ENCODE results near the gene APBA2.

The APBA2 gene

GRCh38 chr15:28930011-28930410 is 44.2 kb downstream of the APBA2 start:
- ATAC-seq (ENCODE audit: low read depth) (no peak), DNase-seq (ENCODE audit: low spot score) (peak; percentile 59)
- no peaks in the 10 kb centered on the region for H3K9me3 ChIP-seq (ENCODE audit: severe bottlenecking)
- H3K27me3 ChIP-seq (ENCODE audit: insufficient read depth, poor library complexity, severe bottlenecking): no peaks in the 10 kb centered on the region
- H3K4me1 ChIP-seq (ENCODE audit: insufficient read depth, poor library complexity, severe bottlenecking): no peaks in the 10 kb centered on the region
- TF ChIP-seq CTCF (IDR thresholded peaks at IDR 0.05; ENCODE audit: poor library complexity, severe bottlenecking): no peak
- no peaks in the 10 kb centered on the region for H3K36me3 ChIP-seq (ENCODE audit: low read depth)
- H3K27ac ChIP-seq (ENCODE audit: poor library complexity, severe bottlenecking): no peak overlapping the region
- H3K4me3 ChIP-seq (ENCODE audit: severe bottlenecking): no peak overlapping the region

GRCh38 chr15:28930476-28931291 is 44.9 kb downstream of the APBA2 start:
- DNase-seq (ENCODE audit: low spot score): peak; percentile 56
- H3K9me3 ChIP-seq (ENCODE audit: severe bottlenecking): no peaks in the 10 kb centered on the region
- no peak overlapping the region for H3K27ac ChIP-seq (ENCODE audit: poor library complexity, severe bottlenecking)
- H3K4me3 ChIP-seq (ENCODE audit: severe bottlenecking): no peak overlapping the region
- no peak for TF ChIP-seq CTCF (IDR thresholded peaks at IDR 0.05; ENCODE audit: poor library complexity, severe bottlenecking)
- H3K36me3 ChIP-seq (ENCODE audit: low read depth): no peaks in the 10 kb centered on the region
- no peaks in the 10 kb centered on the region for H3K4me1 ChIP-seq (ENCODE audit: insufficient read depth, poor library complexity, severe bottlenecking)
- H3K27me3 ChIP-seq (ENCODE audit: insufficient read depth, poor library complexity, severe bottlenecking): no peaks in the 10 kb centered on the region
- ATAC-seq (ENCODE audit: low read depth): no peak; the same call in 2 of the 3 replicates

GRCh38 chr15:28931828-28932227 is 46.1 kb downstream of the APBA2 start:
- no peaks in the 10 kb centered on the region for H3K27me3 ChIP-seq (ENCODE audit: insufficient read depth, poor library complexity, severe bottlenecking)
- H3K9me3 ChIP-seq (ENCODE audit: severe bottlenecking): no peaks in the 10 kb centered on the region
- no peak overlapping the region for H3K4me3 ChIP-seq (ENCODE audit: severe bottlenecking)
- DNase-seq (ENCODE audit: low spot score): peak; percentile 42
- no peaks in the 10 kb centered on the region for H3K4me1 ChIP-seq (ENCODE audit: insufficient read depth, poor library complexity, severe bottlenecking)
- no peak for ATAC-seq (ENCODE audit: low read depth)
- H3K36me3 ChIP-seq (ENCODE audit: low read depth): no peaks in the 10 kb centered on the region
- TF ChIP-seq CTCF (IDR thresholded peaks at IDR 0.05; ENCODE audit: poor library complexity, severe bottlenecking): no peak
- no peak overlapping the region for H3K27ac ChIP-seq (ENCODE audit: poor library complexity, severe bottlenecking)

- Histone ChIP-seq H3K4me1 (ENCODE audit: insufficient read depth, poor library complexity, severe bottlenecking) (no peaks in the 10 kb centered on the region), H3K4me3 (ENCODE audit: severe bottlenecking) (no peak overlapping the region), H3K27ac (ENCODE audit: poor library complexity, severe bottlenecking) (no peak overlapping the region), H3K27me3 (ENCODE audit: insufficient read depth, poor library complexity, severe bottlenecking) (no peaks in the 10 kb centered on the region), H3K9me3 (ENCODE audit: severe bottlenecking) (no peaks in the 10 kb centered on the region), H3K36me3 (ENCODE audit: low read depth) (no peaks in the 10 kb centered on the region)
- ATAC-seq (ENCODE audit: low read depth) (no peak), DNase-seq (ENCODE audit: low spot score) (no peak)
- no peak for TF ChIP-seq CTCF (IDR thresholded peaks at IDR 0.05; ENCODE audit: poor library complexity, severe bottlenecking)
Observed at GRCh38 chr15:28932361-28932760, 46.6 kb downstream of the APBA2 start.
